ENCODE measurements around the gene ATP1A1. TPM values are rescaled to one million over a fixed set of nuclear protein-coding genes. Genes with fewer than 3 reads are reported as not detected.

Gene ATP1A1
- total and polyA plus RNA-seq, 2 donors, result 66.4 to 146 TPM

DNA sequence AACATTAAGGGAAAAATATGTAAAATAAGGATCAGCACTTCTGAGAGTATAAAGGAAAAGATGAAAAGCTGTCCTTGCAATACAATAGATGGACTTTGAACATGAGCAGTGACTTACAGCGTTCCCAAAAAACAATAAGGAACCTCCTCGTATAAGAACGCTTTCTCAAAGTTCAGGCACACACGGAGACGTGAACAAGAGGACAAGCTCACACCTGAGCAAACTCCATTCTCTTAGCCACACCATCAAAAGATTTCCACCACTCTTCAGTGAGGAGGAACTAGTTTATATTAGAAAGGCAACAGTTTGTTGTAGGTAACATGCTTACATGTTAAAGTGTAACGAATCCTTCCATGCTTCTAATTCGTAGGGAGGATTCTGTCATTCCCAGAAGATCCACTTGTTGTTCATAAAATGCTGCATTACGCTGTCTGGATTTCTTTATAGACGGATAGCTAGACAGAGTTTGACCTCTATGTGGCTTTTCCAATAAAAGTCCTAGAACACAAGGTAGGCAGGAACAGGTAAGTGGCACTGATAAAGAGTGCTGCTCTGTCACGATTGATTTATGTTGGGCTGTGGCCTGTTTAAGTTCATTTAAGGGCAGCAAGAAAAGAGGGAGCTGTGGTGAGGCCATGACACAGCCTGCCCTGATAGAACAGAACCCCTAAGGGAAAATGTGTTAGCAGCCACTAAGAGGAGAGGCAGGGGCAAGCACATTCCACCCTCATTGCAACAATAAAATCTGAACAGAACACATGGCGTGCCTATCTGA is 37.0 kb upstream of the ATP1A1 start:
- peaks cover 0 to 1% of the 10 kb centered on the region in 2 donors for H3K9me3 ChIP-seq (ENCODE audit: control insufficient read depth in 2 of 2, insufficient read depth in 1 of 2, low read length in 1 of 2)
- peaks cover under 1 to 4% of the 10 kb centered on the region in 2 donors for H3K4me1 ChIP-seq (ENCODE audit: control insufficient read depth in 2 of 2, insufficient read depth in 2 of 2, low read length in 2 of 2)
- H3K27ac ChIP-seq (ENCODE audit: low read depth in 1 of 2, low read length in 1 of 2), result no peak overlapping the region
- 98% methylated on average over 11 of the region's 11 CpGs for WGBS
- no peak for DNase-seq (ENCODE audit: low read depth in 6 of 9, low spot score in 9 of 9)
- no peak overlapping the region for H3K4me3 ChIP-seq (ENCODE audit: low read length in 2 of 2)
- no peaks in the 10 kb centered on the region for H3K27me3 ChIP-seq (ENCODE audit: control insufficient read depth in 2 of 2, insufficient read depth in 1 of 2, low read length in 1 of 2)
- H3K36me3 ChIP-seq (ENCODE audit: control insufficient read depth in 2 of 2, insufficient read depth in 2 of 2, low read length in 1 of 2), result no peaks in the 10 kb centered on the region

DNA sequence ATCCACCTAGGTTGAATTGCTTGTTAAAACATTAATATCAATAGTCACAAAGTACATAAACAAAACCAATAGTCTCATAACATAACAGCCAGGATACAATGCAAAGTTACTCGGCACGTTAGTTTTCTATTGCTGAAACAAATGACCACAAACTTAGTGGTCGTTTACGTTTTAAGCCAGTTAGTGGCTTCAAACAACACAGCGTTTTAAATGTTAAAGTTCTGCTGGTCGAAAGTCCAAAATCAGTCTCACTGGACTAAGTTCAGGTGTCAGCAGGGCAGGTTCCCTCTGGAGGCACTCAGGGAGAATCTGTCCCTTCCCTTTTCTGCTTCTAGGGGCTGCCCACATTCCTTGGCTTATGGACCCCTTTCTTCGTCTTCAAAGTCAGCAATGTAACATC is 35.6 kb upstream of the ATP1A1 start:
- no peaks in the 10 kb centered on the region for H3K36me3 ChIP-seq (ENCODE audit: control insufficient read depth in 2 of 2, insufficient read depth in 2 of 2, low read length in 1 of 2)
- peaks cover 0 to 4% of the 10 kb centered on the region in 2 donors for H3K4me1 ChIP-seq (ENCODE audit: control insufficient read depth in 2 of 2, insufficient read depth in 2 of 2, low read length in 2 of 2)
- no peak overlapping the region for H3K4me3 ChIP-seq (ENCODE audit: low read length in 2 of 2)
- no peak for DNase-seq (ENCODE audit: low read depth in 6 of 9, low spot score in 9 of 9)
- peaks cover 0 to 1% of the 10 kb centered on the region in 2 donors for H3K9me3 ChIP-seq (ENCODE audit: control insufficient read depth in 2 of 2, insufficient read depth in 1 of 2, low read length in 1 of 2)
- H3K27ac ChIP-seq (ENCODE audit: low read depth in 1 of 2, low read length in 1 of 2), result no peak overlapping the region
- 97% methylated on average over 7 of the region's 7 CpGs for WGBS
- no peaks in the 10 kb centered on the region for H3K27me3 ChIP-seq (ENCODE audit: control insufficient read depth in 2 of 2, insufficient read depth in 1 of 2, low read length in 1 of 2)

DNA sequence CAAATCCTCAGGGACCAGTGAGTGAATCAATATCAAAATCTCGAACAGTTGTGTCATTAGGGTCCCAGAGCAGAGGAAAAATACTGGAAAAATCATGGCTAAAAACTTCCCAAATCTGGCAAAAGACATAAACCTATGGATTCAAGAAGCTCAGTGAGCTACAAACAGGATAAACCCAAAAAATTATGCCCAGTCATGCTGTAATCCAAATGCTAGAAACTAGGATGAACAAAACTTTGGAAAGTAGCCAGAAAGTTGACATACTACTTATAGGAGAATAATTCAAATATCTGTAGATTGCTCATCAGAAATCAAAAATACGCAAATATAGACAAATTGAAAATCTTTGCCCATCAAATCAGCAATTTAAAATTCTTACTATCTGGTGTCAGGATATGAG is 34.6 kb upstream of the ATP1A1 start:
- no peak for DNase-seq (ENCODE audit: low read depth in 6 of 9, low spot score in 9 of 9)
- no peak overlapping the region for H3K27ac ChIP-seq (ENCODE audit: low read depth in 1 of 2, low read length in 1 of 2)
- peaks cover 0 to 4% of the 10 kb centered on the region in 2 donors for H3K4me1 ChIP-seq (ENCODE audit: control insufficient read depth in 2 of 2, insufficient read depth in 2 of 2, low read length in 2 of 2)
- H3K4me3 ChIP-seq (ENCODE audit: low read length in 2 of 2), result no peak overlapping the region
- H3K9me3 ChIP-seq (ENCODE audit: control insufficient read depth in 2 of 2, insufficient read depth in 1 of 2, low read length in 1 of 2), result peaks cover 0 to 1% of the 10 kb centered on the region in 2 donors
- H3K27me3 ChIP-seq (ENCODE audit: control insufficient read depth in 2 of 2, insufficient read depth in 1 of 2, low read length in 1 of 2), result no peaks in the 10 kb centered on the region
- WGBS, result 97% methylated on average over 2 of the region's 2 CpGs
- no peaks in the 10 kb centered on the region for H3K36me3 ChIP-seq (ENCODE audit: control insufficient read depth in 2 of 2, insufficient read depth in 2 of 2, low read length in 1 of 2)

DNA sequence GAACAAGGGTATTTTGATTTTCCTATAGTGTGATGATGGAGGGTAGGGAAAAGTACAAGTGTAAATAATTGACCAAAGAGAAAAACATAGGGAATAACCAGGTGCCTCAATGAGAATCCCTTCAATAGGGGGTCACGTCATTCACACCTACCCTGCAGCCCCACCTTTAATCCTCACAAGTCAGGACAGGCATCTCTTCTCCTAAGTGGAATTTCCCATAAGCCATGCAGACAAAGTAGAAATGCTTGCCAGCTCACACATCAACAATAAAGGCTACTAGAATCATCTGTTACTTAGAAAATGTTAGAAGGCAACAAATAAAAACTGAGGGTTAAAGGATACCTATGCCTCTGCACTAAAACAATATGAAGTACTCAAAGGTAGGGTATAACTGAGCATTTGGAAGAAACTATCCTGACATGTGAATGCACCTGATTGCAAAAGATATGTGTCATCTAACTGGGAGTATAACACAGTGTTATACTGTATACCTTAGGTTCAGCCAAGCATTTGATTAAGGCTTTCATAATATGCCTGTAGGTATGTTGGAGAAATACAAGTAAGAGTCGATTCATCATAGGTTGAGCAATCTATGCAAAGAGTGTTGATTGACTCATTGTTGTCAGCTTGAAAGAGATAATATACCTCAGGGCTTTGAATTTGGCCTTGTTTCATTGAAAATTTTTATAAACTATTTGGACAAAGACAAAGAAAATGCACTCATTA is 32.4 kb upstream of the ATP1A1 start:
- 93% methylated on average over 2 of the region's 2 CpGs for WGBS
- Histone ChIP-seq H3K4me3 (ENCODE audit: low read length in 2 of 2) (no peak overlapping the region), H3K36me3 (ENCODE audit: control insufficient read depth in 2 of 2, insufficient read depth in 2 of 2, low read length in 1 of 2) (no peaks in the 10 kb centered on the region), H3K27me3 (ENCODE audit: control insufficient read depth in 2 of 2, insufficient read depth in 1 of 2, low read length in 1 of 2) (no peaks in the 10 kb centered on the region), H3K4me1 (ENCODE audit: control insufficient read depth in 2 of 2, insufficient read depth in 2 of 2, low read length in 2 of 2) (peaks cover under 1 to 7% of the 10 kb centered on the region in 2 donors), H3K9me3 (ENCODE audit: control insufficient read depth in 2 of 2, insufficient read depth in 1 of 2, low read length in 1 of 2) (peaks cover 0 to 1% of the 10 kb centered on the region in 2 donors), H3K27ac (ENCODE audit: low read depth in 1 of 2, low read length in 1 of 2) (no peak overlapping the region)
- DNase-seq (ENCODE audit: low read depth in 6 of 9, low spot score in 9 of 9), result no peak

DNA sequence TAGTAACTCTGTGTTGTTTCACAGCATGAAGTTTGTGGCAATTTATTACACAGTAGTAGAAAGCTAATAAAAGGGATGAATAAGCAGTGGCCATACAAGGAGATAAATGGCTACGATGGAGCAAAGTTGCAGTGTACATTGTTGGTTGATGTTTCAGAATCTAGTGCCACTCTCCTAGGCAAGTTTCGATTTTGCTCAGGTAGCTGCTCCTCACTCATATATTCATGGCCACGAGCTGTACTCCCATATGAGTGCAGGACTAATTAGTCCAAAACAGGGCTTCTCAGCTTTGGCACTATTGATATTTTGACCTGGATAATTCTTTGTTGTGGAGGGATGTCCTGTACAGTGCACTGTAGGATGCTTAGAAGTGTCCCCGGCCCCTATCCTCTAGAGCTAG is 30.0 kb upstream of the ATP1A1 start:
- H3K4me1 ChIP-seq (ENCODE audit: control insufficient read depth in 2 of 2, insufficient read depth in 2 of 2, low read length in 2 of 2), result peaks cover 7 to 26% of the 10 kb centered on the region in 2 donors
- WGBS, result 96% methylated on average over 4 of the region's 4 CpGs
- no peaks in the 10 kb centered on the region for H3K36me3 ChIP-seq (ENCODE audit: control insufficient read depth in 2 of 2, insufficient read depth in 2 of 2, low read length in 1 of 2)
- H3K27me3 ChIP-seq (ENCODE audit: control insufficient read depth in 2 of 2, insufficient read depth in 1 of 2, low read length in 1 of 2), result no peaks in the 10 kb centered on the region
- no peak overlapping the region for H3K27ac ChIP-seq (ENCODE audit: low read depth in 1 of 2, low read length in 1 of 2)
- no peak overlapping the region for H3K4me3 ChIP-seq (ENCODE audit: low read length in 2 of 2)
- H3K9me3 ChIP-seq (ENCODE audit: control insufficient read depth in 2 of 2, insufficient read depth in 1 of 2, low read length in 1 of 2), result no peaks in the 10 kb centered on the region
- no peak for DNase-seq (ENCODE audit: low read depth in 6 of 9, low spot score in 9 of 9)

DNA sequence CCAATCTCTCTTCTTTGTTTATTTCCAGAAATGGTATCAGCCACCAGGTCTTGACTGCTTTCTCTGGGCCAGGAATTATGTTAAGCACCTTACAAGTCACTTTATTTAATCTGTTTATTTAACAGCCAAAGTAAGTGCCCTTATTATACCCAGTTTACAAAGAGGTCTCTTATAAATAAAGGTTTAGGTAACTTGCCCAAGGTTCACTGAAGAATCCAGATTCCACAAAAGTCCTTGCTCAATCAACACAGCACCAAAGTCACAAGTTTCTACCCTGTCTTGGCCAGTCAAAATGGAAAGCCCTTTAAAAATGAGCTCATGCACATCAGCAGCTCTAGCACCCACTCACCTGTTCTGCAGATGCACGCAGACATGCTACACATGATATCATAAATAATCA is 28.0 kb upstream of the ATP1A1 start:
- Histone ChIP-seq H3K9me3 (ENCODE audit: control insufficient read depth in 2 of 2, insufficient read depth in 1 of 2, low read length in 1 of 2) (no peaks in the 10 kb centered on the region), H3K36me3 (ENCODE audit: control insufficient read depth in 2 of 2, insufficient read depth in 2 of 2, low read length in 1 of 2) (no peaks in the 10 kb centered on the region), H3K4me1 (ENCODE audit: control insufficient read depth in 2 of 2, insufficient read depth in 2 of 2, low read length in 2 of 2) (peaks cover 7 to 26% of the 10 kb centered on the region in 2 donors), H3K27ac (ENCODE audit: low read depth in 1 of 2, low read length in 1 of 2) (no peak overlapping the region), H3K4me3 (ENCODE audit: low read length in 2 of 2) (no peak overlapping the region), H3K27me3 (ENCODE audit: control insufficient read depth in 2 of 2, insufficient read depth in 1 of 2, low read length in 1 of 2) (no peaks in the 10 kb centered on the region)
- WGBS, result 96% methylated on average over 1 of the region's 1 CpG
- no peak for DNase-seq (ENCODE audit: low read depth in 6 of 9, low spot score in 9 of 9)

DNA sequence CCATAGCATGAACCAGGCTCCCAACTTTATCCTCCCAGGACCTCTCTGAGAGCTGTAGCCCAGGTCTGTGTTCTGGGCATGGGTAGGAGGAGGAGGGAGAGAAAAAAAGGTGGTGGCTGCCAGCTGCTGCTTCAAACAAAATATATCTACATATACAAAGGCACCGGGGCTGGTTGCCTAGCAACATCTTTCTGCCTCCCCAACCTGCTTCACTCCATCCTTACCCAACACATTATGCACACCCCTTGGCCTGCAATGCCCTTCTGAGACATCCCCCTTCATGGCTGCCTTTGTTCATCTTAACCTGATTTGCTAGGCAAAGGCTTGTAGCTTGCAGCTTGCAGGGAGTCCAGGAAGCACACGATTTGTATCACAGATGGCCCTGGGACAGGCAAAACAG is 27.2 kb upstream of the ATP1A1 start:
- Histone ChIP-seq H3K27ac (ENCODE audit: low read depth in 1 of 2, low read length in 1 of 2) (peak overlapping the region; percentile 37 to 55), H3K27me3 (ENCODE audit: control insufficient read depth in 2 of 2, insufficient read depth in 1 of 2, low read length in 1 of 2) (no peaks in the 10 kb centered on the region), H3K4me1 (ENCODE audit: control insufficient read depth in 2 of 2, insufficient read depth in 2 of 2, low read length in 2 of 2) (peaks cover 7 to 26% of the 10 kb centered on the region in 2 donors), H3K9me3 (ENCODE audit: control insufficient read depth in 2 of 2, insufficient read depth in 1 of 2, low read length in 1 of 2) (no peaks in the 10 kb centered on the region), H3K36me3 (ENCODE audit: control insufficient read depth in 2 of 2, insufficient read depth in 2 of 2, low read length in 1 of 2) (no peaks in the 10 kb centered on the region), H3K4me3 (ENCODE audit: low read length in 2 of 2) (no peak overlapping the region)
- DNase-seq (ENCODE audit: low read depth in 6 of 9, low spot score in 9 of 9), result peak; percentile 61 to 92 (median 76)
- WGBS, result 8% methylated on average over 2 of the region's 2 CpGs

DNA sequence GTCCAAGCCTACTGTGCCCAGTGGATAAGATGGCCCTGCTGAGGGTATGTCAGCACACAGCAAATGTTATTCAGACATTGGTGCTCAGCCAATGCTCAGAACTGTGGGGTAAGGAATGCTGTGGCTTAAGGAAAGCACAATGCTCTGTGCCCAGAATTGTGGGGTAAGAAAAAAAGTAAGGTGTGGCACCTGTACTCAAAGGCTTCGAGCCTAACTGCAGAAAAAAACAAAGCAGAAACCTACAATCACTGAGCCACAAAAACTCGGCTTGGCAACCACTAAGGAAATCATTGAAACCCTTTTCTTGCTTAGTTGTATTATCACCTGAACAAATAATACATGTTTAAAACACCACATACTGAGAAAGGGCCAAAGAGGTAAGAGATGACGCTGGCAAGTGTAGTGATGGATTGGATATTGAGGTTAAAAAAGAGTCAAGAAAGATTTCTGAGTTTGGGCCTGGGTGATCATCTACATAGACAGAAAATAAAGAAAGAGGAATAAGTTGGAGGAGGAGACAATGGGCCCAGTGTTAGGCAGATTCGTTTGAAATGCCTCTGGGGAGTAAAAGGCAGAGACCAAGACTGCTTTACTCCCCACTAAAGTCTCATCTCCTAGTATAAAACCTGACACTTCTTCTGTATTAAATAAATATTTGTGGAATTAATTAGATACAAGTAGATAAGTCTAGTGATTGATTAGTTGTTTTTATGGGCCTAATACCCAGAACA is 25.9 kb upstream of the ATP1A1 start:
- no peaks in the 10 kb centered on the region for H3K27me3 ChIP-seq (ENCODE audit: control insufficient read depth in 2 of 2, insufficient read depth in 1 of 2, low read length in 1 of 2)
- H3K4me1 ChIP-seq (ENCODE audit: control insufficient read depth in 2 of 2, insufficient read depth in 2 of 2, low read length in 2 of 2), result peaks cover 7 to 26% of the 10 kb centered on the region in 2 donors
- no peaks in the 10 kb centered on the region for H3K36me3 ChIP-seq (ENCODE audit: control insufficient read depth in 2 of 2, insufficient read depth in 2 of 2, low read length in 1 of 2)
- peak in 1 of 9 donors; percentile 62 for DNase-seq (ENCODE audit: low read depth in 6 of 9, low spot score in 9 of 9)
- 52% methylated on average over 4 of the region's 4 CpGs for WGBS
- peak overlapping the region in 1 of 2 donors; percentile 38 for H3K27ac ChIP-seq (ENCODE audit: low read depth in 1 of 2, low read length in 1 of 2)
- H3K9me3 ChIP-seq (ENCODE audit: control insufficient read depth in 2 of 2, insufficient read depth in 1 of 2, low read length in 1 of 2), result no peaks in the 10 kb centered on the region
- no peak overlapping the region for H3K4me3 ChIP-seq (ENCODE audit: low read length in 2 of 2)

DNA sequence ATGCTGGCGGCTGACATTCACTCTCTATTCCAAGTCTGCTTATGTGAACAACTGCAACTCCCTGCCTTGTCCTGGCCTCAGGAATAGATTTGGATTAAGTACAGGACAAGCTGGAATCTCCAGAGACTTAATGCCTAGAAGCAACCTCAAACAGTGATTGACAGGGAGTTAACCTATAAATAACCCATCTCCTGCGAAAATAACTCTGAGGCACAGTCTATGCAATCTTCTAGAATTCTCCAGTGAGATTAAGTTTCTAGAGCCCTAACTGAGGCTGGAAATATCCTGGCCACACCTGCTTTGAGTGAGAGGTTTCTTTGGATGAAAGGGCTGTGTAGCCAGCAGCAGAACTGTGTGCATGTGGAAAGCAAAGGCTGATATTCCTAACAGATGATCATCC is 25.3 kb upstream of the ATP1A1 start:
- Histone ChIP-seq H3K4me3 (ENCODE audit: low read length in 2 of 2) (no peak overlapping the region), H3K27me3 (ENCODE audit: control insufficient read depth in 2 of 2, insufficient read depth in 1 of 2, low read length in 1 of 2) (no peaks in the 10 kb centered on the region), H3K4me1 (ENCODE audit: control insufficient read depth in 2 of 2, insufficient read depth in 2 of 2, low read length in 2 of 2) (peaks cover 7 to 26% of the 10 kb centered on the region in 2 donors), H3K9me3 (ENCODE audit: control insufficient read depth in 2 of 2, insufficient read depth in 1 of 2, low read length in 1 of 2) (no peaks in the 10 kb centered on the region), H3K36me3 (ENCODE audit: control insufficient read depth in 2 of 2, insufficient read depth in 2 of 2, low read length in 1 of 2) (no peaks in the 10 kb centered on the region), H3K27ac (ENCODE audit: low read depth in 1 of 2, low read length in 1 of 2) (no peak overlapping the region)
- 96% methylated on average over 2 of the region's 2 CpGs for WGBS
- no peak for DNase-seq (ENCODE audit: low read depth in 6 of 9, low spot score in 9 of 9)
